Mesodermal cell (in vitro differentiated cells): ENCODE results near the gene TMEM198.
A peak's percentile ranks its signal among the peaks of the same experiment; 100 is the strongest.

Experiments
- H3K27ac ChIP-seq: 2 replicates; pipeline ENCODE4 v1.7.0; 2013; ENCODE audit warnings: mild to moderate bottlenecking, low read depth, low read length, moderate library complexity; ENCODE audit not compliant: severe bottlenecking
- H3K36me3 ChIP-seq: 2 replicates; pipeline ENCODE4 v1.7.1; 2013; ENCODE audit warnings: mild to moderate bottlenecking, low read length, moderate library complexity; ENCODE audit not compliant: control insufficient read depth, insufficient read depth
- H3K4me1 ChIP-seq: one replicate; pipeline ENCODE4 v1.7.1; 2013; ENCODE audit warnings: mild to moderate bottlenecking, low read length; ENCODE audit not compliant: insufficient read depth, control insufficient read depth, poor library complexity, severe bottlenecking
- H3K4me3 ChIP-seq: 2 replicates; pipeline ENCODE4 v1.7.0; 2013; ENCODE audit warnings: low read length, control low read depth, mild to moderate bottlenecking; ENCODE audit not compliant: insufficient read depth, poor library complexity, severe bottlenecking; ENCODE audit errors: extremely low read depth
- H3K9me3 ChIP-seq: 2 replicates; pipeline ENCODE4 v1.7.1; 2013; ENCODE audit warnings: mild to moderate bottlenecking, low read length, moderate library complexity; ENCODE audit not compliant: control insufficient read depth
- WGBS, 2 experiments: methylation state at CpG; one replicate each; pipeline ENCODE4 v1.1.5; 2013; ENCODE audit warnings: missing lambda C conversion rate in 2 of 2; ENCODE audit not compliant: insufficient coverage in 2 of 2; 5-methylcytosine and 5-hydroxymethylcytosine counted together

The TMEM198 gene

DNA sequence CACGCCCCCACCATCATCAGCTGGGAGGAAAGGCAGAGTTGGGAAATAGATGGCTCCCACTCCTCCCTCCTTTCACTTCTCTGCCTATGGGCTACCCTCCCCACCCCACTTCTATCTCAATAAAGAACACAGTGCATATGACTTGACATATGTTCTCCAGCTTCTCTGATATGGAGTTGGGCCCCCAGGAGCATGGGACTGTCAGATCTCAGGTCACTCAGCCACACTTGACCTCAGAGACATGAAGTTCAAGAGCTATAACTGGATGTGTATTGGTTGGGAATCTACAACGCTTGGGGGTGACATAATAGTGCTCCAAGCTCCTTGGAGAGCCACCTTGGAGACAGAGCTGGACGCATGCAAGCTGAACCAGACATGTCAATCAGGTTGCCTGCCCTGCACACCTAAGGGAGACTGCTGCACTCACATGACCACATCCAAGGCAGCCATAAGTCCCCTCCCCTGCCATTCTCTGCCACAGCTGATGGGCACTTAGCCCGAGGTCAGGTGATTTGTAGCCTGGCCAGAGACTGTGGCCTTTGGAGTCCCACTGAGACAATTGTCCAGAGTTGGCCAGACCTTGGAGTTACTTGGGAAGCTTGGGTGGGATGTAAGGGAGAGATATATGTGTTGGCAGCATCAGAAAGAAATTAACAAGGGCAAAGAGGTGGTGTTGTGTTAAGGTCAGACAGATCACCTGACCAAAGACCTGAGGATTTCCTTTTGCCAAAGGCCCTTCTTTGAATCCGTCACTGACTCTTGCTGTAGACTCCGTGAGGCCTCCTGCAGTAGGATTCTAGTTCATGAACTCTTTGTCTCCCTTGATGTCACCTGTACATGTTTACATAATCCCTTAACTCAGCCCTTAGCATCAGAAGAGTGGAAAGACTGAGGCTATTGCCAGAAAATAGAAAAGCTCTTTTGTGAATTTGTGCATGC, 32.0 kb downstream of the TMEM198 start:
- no peaks in the 10 kb centered on the region for H3K36me3 ChIP-seq
- WGBS, 2 experiments, result 91 to 96% methylated on average over 4 to 5 of the region's 6 CpGs
- no peaks in the 10 kb centered on the region for H3K9me3 ChIP-seq
- H3K27ac ChIP-seq, result no peak overlapping the region
- peaks cover 25% of the 10 kb centered on the region for H3K4me1 ChIP-seq
- no peak overlapping the region for H3K4me3 ChIP-seq

DNA sequence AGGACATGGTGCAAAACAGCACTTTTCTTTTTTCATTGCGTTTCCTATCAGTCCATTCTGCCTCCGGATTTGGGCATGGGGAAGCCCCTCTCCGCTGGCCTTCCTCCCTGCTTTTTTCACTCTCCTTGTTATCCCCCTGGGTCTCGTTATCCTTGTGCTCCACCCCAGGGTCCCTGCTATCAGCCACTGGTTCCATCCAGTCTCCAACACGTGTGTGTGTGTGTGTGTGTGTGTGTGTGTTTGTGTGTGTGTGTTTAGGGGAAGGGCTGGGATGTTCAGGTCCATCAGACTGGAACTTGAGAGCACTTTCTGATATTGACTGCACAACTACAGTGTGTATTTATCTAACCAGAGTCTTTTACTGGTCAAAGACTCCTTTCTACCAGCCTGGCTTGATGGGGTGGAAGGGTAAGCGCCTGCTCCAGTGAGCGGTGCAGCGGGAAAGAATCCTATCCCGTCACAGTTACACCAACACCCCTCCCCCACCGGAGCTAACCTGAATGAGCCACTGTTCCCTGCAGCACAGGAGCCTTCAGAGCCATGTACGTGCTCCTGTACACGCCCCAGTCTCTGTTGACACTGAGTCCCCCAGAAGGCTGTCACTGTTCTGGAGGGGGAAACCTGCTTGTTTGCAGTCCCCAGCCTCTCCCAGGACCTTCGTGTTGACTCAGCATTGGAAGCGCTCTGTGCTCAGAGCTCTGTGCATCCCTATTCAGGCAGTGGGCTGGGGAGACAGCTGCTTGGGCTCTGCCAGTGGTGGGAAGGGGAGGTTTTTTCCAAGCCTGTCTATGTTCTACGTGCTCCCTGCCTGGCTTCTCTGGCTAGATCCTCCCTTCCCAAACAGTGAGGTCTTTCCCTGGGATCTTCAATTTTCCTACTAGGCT, 32.9 kb downstream of the TMEM198 start:
- Histone ChIP-seq H3K36me3 (no peaks in the 10 kb centered on the region), H3K9me3 (no peaks in the 10 kb centered on the region), H3K27ac (peak overlapping the region; percentile 49), H3K4me3 (no peak overlapping the region), H3K4me1 (peaks cover 23% of the 10 kb centered on the region)
- WGBS, 2 experiments, result 38 to 48% methylated on average over 5 to 11 of the region's 15 CpGs

DNA sequence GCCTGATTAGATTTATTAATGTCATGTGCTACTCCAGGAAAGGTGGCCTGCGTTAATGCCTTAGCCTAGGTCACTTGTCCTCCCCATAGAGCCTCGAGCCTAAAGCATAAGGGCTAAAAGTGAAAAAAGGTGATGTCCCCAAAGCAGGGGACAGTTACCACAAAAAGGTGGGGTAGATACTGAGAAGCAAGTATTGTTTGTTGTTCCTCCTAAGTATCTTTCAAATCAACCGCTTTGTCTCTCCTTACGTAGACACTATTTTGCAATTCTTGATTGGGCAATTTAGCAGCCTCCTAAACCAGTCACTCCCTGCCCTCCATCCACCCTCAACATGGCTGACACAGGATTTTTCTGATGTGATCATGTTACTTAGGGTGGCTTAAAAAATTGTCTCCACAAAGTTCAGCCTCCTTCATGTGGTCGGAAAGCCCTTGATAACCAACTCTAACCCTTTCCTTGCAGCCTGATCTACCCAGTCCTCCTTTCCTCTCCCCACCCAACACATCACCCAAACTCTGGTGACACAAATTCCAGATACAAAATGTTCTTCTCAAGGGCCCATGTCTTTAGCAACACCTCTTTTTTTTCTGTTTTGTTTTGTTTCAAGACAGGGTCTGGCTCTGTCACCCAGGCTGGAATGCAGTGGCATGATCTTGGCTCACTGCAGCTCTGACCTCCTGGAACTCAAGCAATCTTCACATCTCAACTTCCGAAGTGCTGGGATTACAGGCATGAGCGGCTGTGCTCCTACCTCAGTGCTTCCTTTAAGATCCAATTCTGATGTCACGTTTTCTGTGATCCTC, 35.2 kb downstream of the TMEM198 start:
- Histone ChIP-seq H3K36me3 (no peaks in the 10 kb centered on the region), H3K4me3 (no peak overlapping the region), H3K4me1 (peaks cover 14% of the 10 kb centered on the region), H3K9me3 (no peaks in the 10 kb centered on the region), H3K27ac (no peak overlapping the region)
- WGBS, 2 experiments, result 84 to 89% methylated on average over 4 to 8 of the region's 8 CpGs

DNA sequence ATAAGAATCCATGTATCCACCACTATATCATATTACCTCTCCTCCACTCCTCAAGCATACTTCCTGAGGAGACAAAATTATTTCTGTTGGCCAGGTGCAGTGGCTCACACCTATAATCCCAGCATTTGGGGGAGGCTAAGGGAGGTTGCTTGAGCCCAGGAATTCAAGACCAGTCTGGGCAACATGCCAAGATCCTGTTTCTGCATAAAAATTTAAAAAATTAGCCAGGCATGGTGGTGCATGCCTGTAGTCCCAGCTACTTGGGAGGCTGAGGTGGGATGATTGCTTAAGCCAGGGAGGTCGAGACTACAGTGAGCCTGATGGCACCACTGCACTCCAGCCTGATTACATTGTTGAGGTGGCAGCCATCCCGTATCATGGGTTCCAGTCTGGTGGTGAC, 37.5 kb downstream of the TMEM198 start:
- WGBS, 2 experiments, result 70 to 83% methylated on average over 1 to 2 of the region's 2 CpGs
- no peaks in the 10 kb centered on the region for H3K36me3 ChIP-seq
- H3K4me1 ChIP-seq, result peaks cover 14% of the 10 kb centered on the region
- H3K9me3 ChIP-seq, result no peaks in the 10 kb centered on the region
- no peak overlapping the region for H3K4me3 ChIP-seq
- H3K27ac ChIP-seq, result no peak overlapping the region

DNA sequence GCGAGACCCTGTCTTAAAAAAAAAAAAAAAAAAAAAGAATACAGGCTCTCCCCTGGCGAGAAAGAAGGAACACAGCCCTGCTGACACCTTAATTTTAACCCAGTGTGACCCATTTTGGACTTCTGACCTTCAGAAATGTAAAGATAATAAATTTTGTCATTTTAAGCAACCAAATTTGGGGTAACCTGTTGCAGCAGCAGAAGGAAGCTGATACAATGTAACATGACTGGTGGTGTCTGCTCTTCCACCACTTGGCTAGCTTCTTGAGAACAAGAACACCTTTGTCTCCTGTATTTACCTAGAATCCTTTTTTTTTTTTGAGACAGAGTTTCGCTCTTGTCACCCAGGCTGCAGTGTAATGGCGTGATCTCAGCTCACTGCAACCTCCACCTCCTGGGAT, 47.3 kb downstream of the TMEM198 start:
- no peak overlapping the region for H3K27ac ChIP-seq
- peaks cover 1% of the 10 kb centered on the region for H3K4me1 ChIP-seq
- H3K9me3 ChIP-seq, result no peaks in the 10 kb centered on the region
- H3K36me3 ChIP-seq, result no peaks in the 10 kb centered on the region
- no peak overlapping the region for H3K4me3 ChIP-seq
- 50% methylated on average over 2 of the region's 4 CpGs; no CpG with 5 or more reads in 1 of the 2 experiments for WGBS, 2 experiments

DNA sequence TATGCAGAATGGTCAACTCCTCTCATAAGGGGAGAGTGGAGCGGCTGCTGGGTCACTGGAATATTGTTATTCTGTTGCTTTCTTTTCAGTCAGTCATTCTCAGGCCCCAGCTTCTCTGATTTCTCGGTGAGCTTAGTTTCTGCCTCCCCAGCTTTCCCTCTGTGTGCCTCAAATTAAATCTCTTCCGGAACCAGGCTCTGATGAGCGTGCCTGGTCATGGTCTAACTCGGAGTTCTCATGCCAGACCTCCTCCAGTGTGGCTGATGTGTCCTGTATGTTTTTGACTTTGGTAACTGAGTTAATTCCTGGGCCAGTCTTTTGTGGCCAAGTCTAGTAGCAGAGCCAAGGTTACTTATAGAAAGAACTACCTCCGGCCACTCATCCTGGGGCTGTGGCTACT, 48.9 kb downstream of the TMEM198 start:
- H3K9me3 ChIP-seq, result no peaks in the 10 kb centered on the region
- 80 to 89% methylated on average over 4 to 5 of the region's 6 CpGs for WGBS, 2 experiments

DNA sequence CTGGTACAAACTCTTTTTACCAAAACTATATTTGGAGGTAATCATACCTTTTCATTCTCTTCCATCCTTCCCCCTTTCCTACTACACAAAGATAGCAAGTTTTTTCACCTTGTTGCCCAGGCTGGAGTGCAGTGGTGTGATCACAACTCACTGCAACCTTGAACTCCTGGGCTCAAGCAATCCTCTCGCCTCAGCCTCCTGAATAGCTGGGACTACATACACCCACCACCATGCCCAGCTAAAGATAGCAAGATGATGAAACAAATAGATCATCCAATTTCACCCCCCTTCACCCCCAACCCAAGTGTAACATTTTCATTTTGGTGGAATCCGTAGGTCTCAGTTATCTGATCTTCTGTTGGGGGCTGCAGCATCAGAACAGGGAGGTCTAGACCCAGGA, 49.3 kb downstream of the TMEM198 start:
- Histone ChIP-seq H3K4me1 (peaks cover 11% of the 10 kb centered on the region), H3K4me3 (no peak overlapping the region), H3K27ac (no peak overlapping the region), H3K36me3 (no peaks in the 10 kb centered on the region), H3K9me3 (no peaks in the 10 kb centered on the region)
- WGBS, 2 experiments, result 60 to 100% methylated on average over 1 to 2 of the region's 2 CpGs

More for the DNA sequence above, 48.9 kb downstream of the TMEM198 start:
- Histone ChIP-seq H3K4me3 (no peak overlapping the region), H3K36me3 (no peaks in the 10 kb centered on the region), H3K27ac (no peak overlapping the region), H3K4me1 (peaks cover 11% of the 10 kb centered on the region)

DNA sequence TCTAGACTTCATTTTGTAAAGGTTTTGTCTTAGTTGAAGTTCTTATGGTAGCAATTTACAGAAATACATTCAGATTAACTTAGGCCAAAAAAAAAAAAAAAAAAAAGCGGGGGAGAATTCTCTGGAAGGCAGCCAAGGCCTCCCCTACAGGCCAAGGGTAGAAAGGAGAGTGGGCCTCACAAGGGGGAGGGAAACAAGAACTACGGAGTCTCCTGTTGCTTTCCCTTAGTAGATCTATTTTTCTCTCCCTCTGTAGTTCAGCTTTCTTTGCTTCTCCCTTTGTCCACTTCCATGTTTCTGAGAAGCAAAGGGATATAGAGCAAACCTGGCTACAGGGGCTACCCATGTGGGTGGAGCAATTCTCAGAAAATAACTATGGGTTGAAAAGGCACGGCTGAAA, 51.4 kb downstream of the TMEM198 start:
- Histone ChIP-seq H3K4me1 (peaks cover 11% of the 10 kb centered on the region), H3K9me3 (no peaks in the 10 kb centered on the region), H3K4me3 (no peak overlapping the region), H3K36me3 (no peaks in the 10 kb centered on the region), H3K27ac (no peak overlapping the region)
- WGBS, 2 experiments, result 77 to 100% methylated on average over 1 of the region's 3 CpGs

DNA sequence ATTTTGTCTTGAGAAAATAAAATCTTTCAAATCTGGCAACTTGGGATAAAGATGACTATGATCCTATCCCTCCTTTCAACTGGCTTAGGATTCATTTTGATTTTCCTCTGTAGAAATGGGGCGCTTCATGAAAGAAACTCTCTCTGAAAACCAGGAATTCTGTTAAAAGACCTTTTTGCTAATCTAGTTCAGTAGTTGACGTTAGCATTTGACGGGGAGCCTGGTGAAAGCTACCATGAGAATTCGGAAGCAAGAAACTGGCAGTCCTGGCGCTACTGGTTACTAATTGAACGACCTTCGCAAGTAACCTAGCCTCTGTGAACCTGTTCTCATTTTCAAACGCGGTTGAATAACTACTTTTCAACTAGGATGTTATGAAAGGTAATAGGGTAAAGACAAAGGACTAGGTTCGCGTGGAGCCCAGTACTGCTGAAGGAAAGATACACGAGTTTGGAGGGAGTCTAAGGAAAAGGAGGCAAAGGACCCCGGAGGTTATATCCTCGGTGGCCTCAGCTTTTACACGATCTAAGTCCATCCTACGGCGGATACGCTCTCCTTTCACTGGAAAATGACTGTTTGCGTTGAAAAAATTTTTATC, 53.2 kb downstream of the TMEM198 start:
- H3K9me3 ChIP-seq, result no peaks in the 10 kb centered on the region
- H3K4me1 ChIP-seq, result peaks cover 11% of the 10 kb centered on the region
- peak overlapping the region; percentile 66 for H3K4me3 ChIP-seq
- WGBS, 2 experiments, result 11% methylated on average over 13 to 16 of the region's 19 CpGs
- peak overlapping the region; percentile 95 for H3K27ac ChIP-seq
- peaks cover 7% of the 10 kb centered on the region for H3K36me3 ChIP-seq
